PFSK-1 (cell line): ENCODE data around the gene SH3PXD2A.

Source experiments
- FOXP2 ChIP-seq: optimal IDR thresholded peaks from 2 replicates; pipeline ENCODE3; 2011; ENCODE audit warnings: borderline replicate concordance, control low read depth, inconsistent platforms; ENCODE audit not compliant: insufficient read depth; ENCODE audit errors: extremely low read length, extremely low read depth
- POLR2AphosphoS5 ChIP-seq: IDR thresholded peaks from 2 replicates; pipeline ENCODE4 v1.6.1; 2012; ENCODE audit warnings: low read depth, mild to moderate bottlenecking, control low read depth, low read length, moderate library complexity
- REST ChIP-seq, 2 experiments: IDR thresholded peaks; 2 replicates each; pipeline versions ENCODE4 v1.6.1 to v1.8.0; 2011 to 2012; ENCODE audit warnings: low read depth in 2 of 2, low read length in 2 of 2, control low read depth in 1 of 2, inconsistent platforms in 1 of 2, mild to moderate bottlenecking in 1 of 2, moderate library complexity in 1 of 2; ENCODE audit not compliant: insufficient read depth in 1 of 2
- SIN3A ChIP-seq: IDR thresholded peaks from 2 replicates; pipeline ENCODE4 v1.6.1; 2012; ENCODE audit warnings: mild to moderate bottlenecking, low read length, moderate library complexity, borderline replicate concordance; ENCODE audit not compliant: insufficient read depth
- TAF1 ChIP-seq: IDR thresholded peaks from 2 replicates; pipeline ENCODE4 v1.6.1; 2012; ENCODE audit warnings: low read length, control low read depth, borderline replicate concordance; ENCODE audit not compliant: insufficient read depth

GRCh38 chr10:103555712-103556111 is 299.7 kb downstream of the SH3PXD2A start:
- TF ChIP-seq TAF1: no peak
- no peak for TF ChIP-seq REST (IDR thresholded peaks at IDR 0.05; ENCODE audit: insufficient read depth in 1 of 2, low read depth in 2 of 2, low read length in 2 of 2)
- no peak for TF ChIP-seq POLR2AphosphoS5
- no peak for TF ChIP-seq FOXP2
- TF ChIP-seq SIN3A: no peak
